Nasal cavity respiratory epithelium epithelial cell of viscerocranial mucosa (primary cell): Measurements from ENCODE around the gene IFIT2. TPM values are rescaled to one million over a fixed set of nuclear protein-coding genes. Genes with fewer than 3 reads are reported as not detected.

Experiments used
- total RNA-seq: library from RNA; depleted of rRNA; stranded (reverse); fragments of >200 nt; gene quantifications from 2 replicates; pipeline ENCODE4 v1.2.3, GENCODE V29; 2014

Gene IFIT2
- 5.1 and 6.4 TPM in 2 replicates for total RNA-seq

GRCh38 chr10:89301721-89302445, at the start of gene IFIT2:
TSS of gene IFIT2 (plus strand) at chr10:89302046. CDS start at chr10:89302124, 78 bp downstream.

DNA sequence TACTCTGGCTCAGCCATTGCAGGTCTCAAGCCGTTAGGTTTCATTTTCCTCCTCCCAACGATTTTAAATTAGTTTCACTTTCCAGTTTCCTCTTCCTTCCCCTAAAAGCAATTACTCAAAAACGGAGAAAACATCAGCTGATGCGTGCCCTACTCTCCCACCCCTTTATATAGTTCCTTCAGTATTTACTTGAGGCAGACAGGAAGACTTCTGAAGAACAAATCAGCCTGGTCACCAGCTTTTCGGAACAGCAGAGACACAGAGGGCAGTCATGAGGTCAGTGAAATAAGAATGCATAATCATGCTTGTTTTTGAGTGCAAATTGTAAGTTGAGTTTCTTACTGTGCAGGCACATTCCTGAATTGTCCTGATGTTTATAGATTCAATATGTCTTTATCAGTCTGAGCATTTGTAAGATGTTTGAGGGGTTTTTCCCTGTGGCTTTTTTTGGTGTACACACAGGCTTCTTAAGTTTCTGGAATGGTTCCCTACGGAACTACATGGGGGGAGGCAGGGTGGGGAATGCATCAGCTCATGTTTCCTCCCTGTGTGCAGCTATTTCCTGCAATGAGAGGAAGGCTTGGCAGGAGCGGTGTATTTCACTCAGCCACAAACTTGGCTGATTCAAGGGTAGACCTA, 26.1 kb downstream of the IFIT2 start, which contains the start of gene IFIT3:
Gene IFIT3, plus strand, starts transcription at position 195 of the 639 bp plus-strand sequence. Its CDS starts 77 bp downstream, at position 272.

Other genes with a start within 250 kb of the IFIT2 start
- gene CH25H, start 94.7 kb upstream of the IFIT2 start, total RNA-seq = under 0.01 and 0.21 TPM in 2 replicates
- 25.6 and 66.3 TPM in 2 replicates for gene LIPA, start 50.3 kb upstream of the IFIT2 start, total RNA-seq
- 3.1 and 6.4 TPM in 2 replicates for gene IFIT3, start 26.0 kb downstream of the IFIT2 start, total RNA-seq
- gene IFIT1B, start 76.0 kb downstream of the IFIT2 start, total RNA-seq = not detected in 2 replicates
- gene IFIT1, start 90.6 kb downstream of the IFIT2 start, total RNA-seq = 3.4 and 7.2 TPM in 2 replicates
- gene IFIT5, start 112.5 kb downstream of the IFIT2 start, total RNA-seq = 7.9 and 15.0 TPM in 2 replicates
- under 0.01 and 0.14 TPM in 2 replicates for gene SLC16A12, start 233.5 kb downstream of the IFIT2 start, total RNA-seq